SKM-1 treated with dmso at 0.1 percent for 144 hours (cell line): ENCODE results near the gene SGTB.
A peak's percentile ranks its signal among the peaks of the same experiment; 100 is the strongest.
"Not testable (repeated sequence)": the region's sequence is repeated elsewhere in the genome, so short reads cannot be mapped to it uniquely, and the experiment has no call there.

Source experiments
- DNase-seq: peaks from one replicate; lab custom pipeline; 2025; ENCODE audit not compliant: unreplicated experiment; lab: John Stamatoyannopoulos, UW

SGTB gene

GRCh38 chr5:65734921-65735320, 13.0 kb upstream of the SGTB start:
- no peak for DNase-seq

GRCh38 chr5:65734196-65734775, 12.4 kb upstream of the SGTB start:
- DNase-seq, result not testable (repeated sequence)

GRCh38 chr5:65732046-65732445, 10.1 kb upstream of the SGTB start:
- DNase-seq, result not testable (repeated sequence)

DNA sequence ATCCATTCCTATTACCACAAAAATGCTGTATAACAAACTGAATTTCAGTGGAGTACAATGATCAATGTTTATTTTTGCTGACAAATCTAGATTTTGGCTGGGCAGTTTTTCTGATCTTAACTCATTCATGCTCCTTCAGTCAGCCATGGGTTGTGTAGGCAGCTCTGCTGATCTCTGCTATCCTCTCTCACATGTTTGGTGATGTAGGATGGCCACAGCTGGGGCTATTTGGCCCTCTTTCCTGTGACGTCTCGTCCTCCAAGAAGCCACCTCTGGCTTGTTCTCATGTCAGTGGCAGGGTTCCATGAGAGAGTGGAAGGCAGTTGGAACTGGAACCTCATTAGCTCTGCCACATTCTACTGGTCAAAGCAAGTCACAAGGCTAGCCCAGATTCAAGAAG, 9.0 kb upstream of the SGTB start:
- no peak for DNase-seq

- DNase-seq, result no peak
Observed at GRCh38 chr5:65728218-65728617, 6.3 kb upstream of the SGTB start.

DNA sequence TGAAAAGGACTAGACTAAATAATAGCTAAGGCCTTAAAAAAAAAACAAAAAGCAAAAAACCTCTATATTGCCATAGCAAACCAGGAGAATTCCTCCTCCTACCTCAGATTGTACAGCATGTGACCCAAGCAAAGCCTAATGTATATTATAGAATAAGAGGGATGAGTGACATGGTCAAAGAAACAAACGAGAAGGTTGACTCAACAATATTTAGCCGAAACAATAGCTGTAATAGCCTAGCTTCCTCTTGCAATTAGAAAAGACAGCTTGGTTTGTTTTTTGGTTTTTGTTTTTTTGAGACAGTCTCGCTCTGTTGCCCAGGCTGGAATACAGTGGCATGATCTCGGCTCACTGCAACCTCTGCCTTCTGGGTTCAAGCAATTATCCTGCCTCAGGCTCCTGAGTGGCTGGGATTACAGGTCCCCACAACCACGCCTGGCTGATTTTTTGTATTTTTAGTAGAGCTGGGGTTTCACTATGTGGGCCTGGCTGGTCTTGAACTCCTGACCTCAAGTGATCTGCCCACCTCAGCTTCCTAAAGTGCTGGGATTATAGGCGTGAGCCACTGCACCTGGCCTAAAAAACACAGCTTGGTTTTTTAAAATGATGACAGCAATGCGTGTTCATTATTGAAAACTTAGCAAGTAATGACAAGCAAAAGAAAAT, 5.7 kb upstream of the SGTB start:
- DNase-seq, result no peak

DNA sequence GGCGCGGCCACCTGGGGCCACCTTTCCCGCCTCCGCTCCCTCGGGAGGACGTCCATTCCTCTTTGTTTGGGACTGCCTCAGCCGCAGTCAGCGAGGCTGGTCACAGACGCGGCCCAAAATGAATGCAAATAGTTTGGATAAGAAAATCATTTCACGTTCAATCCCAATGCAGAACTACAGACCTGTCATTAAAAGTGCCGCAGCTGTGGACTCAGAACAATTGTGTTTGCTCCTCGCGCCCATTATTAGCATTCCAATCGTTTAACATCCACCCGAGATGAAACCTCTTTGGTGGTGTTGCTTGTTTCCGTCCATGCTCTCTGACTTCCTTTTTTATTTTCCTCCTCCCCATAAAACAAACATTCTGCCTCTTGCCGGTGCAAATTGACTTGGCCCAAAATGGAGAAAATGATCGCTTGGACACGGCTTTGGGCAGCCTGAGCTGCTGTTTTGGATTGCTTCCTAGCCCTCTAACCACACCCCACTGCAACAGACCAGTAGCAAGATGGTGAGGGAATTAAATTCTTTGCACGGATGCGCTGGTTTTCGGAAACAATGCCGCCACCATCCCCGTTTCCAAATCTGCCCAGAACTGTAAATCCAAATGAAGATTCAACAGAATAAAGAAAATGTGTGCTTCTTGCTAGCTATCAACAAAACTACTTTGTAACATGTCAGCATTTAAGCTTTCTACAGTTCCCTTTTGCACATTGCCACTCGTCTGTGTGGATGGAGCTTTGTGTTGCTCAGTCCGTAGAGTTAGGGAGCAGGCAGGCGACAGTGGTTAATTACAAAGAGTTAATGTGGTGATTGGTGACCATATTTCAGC, 880 bp upstream of the SGTB start:
- DNase-seq, result peak; percentile 58

GRCh38 chr5:65721050-65721719, 724 bp downstream of the SGTB start:
- no peak for DNase-seq

DNA sequence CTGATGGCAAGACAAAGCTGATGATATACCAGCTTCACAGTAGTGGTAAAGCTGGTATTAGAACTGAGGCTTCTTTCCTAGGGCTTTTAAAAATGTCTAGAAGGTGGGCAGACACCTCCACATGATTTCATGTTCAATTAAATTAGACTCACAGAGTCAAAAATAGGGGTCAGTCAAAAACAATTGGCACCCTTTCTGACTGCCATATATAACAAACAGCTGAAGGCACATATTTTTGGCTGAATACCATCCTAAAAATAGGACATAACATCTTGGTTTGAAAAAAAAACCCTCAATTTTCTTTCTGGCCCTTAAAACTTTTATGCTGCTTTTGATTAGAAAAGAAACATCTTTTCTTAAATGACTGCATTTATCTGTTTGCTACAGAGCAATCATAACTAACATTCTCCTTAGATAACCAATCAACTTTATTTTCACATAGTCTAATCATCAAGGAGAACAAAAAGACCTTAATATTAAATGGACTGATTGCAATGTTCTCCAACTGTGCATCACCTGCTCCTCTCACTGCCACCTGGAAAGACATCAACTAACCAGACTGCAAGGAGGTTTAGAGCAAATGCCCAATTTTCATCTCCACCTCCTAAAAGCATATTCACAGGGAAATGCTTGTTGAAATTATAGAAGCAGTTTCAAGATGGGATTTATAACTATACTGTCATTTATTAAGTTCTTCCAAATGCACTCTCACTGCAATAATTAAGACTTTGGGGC, 3.2 kb downstream of the SGTB start:
- DNase-seq, result no peak

GRCh38 chr5:65708145-65708544, 13.8 kb downstream of the SGTB start:
- peak; percentile 7 for DNase-seq

DNA sequence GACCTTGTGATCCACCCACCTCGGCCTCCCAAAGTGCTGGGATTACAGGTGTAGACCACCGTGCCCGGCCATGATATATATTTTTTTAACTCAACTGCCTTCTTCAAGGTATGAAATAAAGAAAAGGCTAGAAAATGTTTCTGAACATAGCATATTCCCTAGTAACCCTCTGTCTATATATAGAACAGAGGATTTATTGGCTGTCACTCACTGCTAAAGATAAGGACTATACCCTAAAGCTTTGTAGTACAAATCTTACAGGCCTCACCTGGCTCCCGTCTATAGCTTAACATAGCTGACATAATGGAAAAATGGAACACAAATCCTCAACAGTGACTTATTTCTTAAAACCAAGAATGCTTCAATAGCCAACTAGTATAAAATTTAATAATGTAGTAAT, 14.2 kb downstream of the SGTB start:
- DNase-seq, result no peak

DNA sequence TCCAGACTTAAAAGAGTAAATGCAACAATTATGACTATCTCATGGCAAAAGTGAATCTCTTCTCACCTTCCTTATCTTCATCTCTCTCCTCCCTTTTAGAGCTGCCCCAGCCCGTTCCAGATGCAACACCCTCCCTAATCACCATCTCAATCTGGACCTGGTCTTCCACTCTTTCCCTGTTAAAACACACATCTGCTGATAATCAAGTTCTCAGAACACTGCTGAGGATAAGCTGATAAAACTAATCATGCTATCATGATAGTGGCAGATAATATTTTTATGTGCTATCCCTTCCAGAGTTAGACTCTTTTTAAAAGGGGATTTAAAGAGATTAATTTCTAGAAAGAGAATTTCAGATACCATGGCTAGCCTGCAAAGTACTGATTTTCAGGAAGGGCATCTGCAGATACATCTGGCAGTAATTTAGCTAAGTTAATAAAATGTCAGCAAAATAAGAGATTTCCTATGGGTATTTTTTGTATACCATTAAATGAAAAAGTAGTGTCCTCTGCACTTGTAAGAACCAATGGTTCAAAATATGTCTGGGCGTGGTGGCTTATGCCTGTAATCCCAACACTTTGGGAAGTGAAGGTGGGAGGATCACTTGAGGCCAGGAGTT, 17.2 kb downstream of the SGTB start:
- DNase-seq, result no peak

GRCh38 chr5:65702036-65702435, 19.9 kb downstream of the SGTB start:
- no peak for DNase-seq

DNA sequence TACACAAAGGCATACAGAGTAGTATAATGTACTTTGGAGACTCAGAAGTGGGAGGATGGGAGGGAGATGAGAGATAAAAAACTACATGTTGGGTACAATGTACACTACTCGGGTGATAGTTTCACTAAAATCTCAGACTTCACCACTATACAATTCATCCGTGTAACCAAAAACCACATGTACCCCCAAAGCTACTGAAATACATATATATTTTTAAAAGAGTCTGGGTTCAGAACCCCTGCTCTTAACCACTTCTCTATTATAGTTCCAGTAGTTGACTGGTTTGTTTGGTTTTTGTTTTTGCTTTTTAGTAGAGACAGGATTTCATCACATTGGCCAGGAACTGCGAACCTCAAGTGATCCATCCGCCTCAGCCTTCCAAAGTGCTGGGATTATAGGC, 22.6 kb downstream of the SGTB start:
- DNase-seq, result no peak

DNA sequence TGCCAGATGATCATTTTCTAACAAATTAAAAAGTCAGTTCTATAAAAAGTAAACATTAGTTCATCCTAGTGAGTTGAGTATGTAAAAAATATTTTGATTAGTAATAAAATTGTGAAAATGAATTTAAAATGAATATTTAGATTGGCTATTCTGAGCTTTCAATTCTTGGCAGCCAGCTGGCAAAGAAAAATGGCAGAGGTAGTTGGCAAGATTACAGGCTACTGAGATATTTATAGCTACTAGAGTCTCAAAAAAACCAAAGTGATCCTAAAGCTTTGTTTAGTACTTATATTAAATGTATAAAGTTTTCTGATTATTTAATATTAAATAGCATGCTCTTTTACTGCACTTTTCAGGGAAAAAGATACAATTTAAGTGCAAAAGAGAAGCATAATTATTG, 25.0 kb downstream of the SGTB start:
- DNase-seq, result no peak

GRCh38 chr5:65695896-65696295, 26.0 kb downstream of the SGTB start:
- no peak for DNase-seq

- DNase-seq, result no peak
Observed at GRCh38 chr5:65695162-65695755, 26.6 kb downstream of the SGTB start.

- no peak for DNase-seq
Observed at GRCh38 chr5:65693121-65693520, 28.8 kb downstream of the SGTB start.

GRCh38 chr5:65682148-65682547, 39.8 kb downstream of the SGTB start:
- DNase-seq, result no peak

GRCh38 chr5:65676056-65676455, 45.9 kb downstream of the SGTB start:
- DNase-seq, result peak; percentile 42
